Fibroblast of the aortic adventitia (primary cell): ENCODE measurements around the gene RPS26. TPM values are rescaled to one million over a fixed set of nuclear protein-coding genes. Genes with fewer than 3 reads are reported as not detected.
"Not testable (repeated sequence)": the region's sequence is repeated elsewhere in the genome, so short reads cannot be mapped to it uniquely, and the experiment has no call there.

ENCODE experiments used
- DNase-seq: peaks from one replicate; pipeline ENCODE4 v3.0.0-alpha.2; 2010; ENCODE audit warnings: low read depth
- H3K4me3 ChIP-seq: 2 replicates; pipeline ENCODE4 v1.5.1; 2011; ENCODE audit warnings: low read depth, mild to moderate bottlenecking, control low read depth, low read length, moderate library complexity
- total RNA-seq: library from RNA; depleted of rRNA; stranded (reverse); fragments of >200 nt; gene quantifications from 2 replicates; pipeline ENCODE4 v1.2.3, GENCODE V29; 2012; ENCODE audit warnings: low replicate concordance
- TF ChIP-seq, protein P1 (sequence below): IDR thresholded peaks from 2 replicates; pipeline ENCODE4 v1.5.1; 2011; ENCODE audit warnings: mild to moderate bottlenecking, low read length, control low read depth, inconsistent platforms; ENCODE audit not compliant: insufficient read depth

Gene RPS26
- total RNA-seq, 1 donor, result 893 TPM

DNA sequence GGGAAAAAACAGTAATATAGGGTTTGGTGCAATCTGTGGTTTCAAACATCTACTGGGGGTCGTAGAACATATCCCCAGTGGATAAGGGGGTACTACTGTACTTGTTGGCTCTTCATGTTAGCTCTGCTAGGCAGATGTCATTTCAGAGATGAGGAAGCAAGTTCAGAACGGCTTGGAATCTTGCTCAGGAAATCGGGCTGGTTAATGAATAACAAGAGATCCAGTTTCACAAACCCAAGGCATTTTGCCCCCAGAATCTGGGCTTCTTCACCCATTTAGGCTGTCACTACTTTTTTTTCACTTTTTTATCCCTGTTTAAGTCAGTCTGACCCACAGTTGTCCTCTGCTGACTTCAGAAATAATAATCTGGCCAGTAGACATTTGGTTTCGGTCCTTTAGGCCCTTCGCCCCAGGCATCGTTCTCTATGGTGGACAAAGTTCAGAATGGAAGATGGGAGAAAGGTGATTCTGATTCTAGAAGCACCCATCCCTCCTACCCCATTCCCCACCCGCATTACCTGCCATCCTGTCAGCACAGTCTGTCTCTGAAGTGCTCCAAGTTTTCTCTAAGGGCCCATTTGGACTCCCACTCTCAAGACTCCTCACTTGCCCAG, 40.1 kb upstream of the RPS26 start:
- no peak for DNase-seq
- no peak overlapping the region for H3K4me3 ChIP-seq
- TF ChIP-seq, protein P1, sequence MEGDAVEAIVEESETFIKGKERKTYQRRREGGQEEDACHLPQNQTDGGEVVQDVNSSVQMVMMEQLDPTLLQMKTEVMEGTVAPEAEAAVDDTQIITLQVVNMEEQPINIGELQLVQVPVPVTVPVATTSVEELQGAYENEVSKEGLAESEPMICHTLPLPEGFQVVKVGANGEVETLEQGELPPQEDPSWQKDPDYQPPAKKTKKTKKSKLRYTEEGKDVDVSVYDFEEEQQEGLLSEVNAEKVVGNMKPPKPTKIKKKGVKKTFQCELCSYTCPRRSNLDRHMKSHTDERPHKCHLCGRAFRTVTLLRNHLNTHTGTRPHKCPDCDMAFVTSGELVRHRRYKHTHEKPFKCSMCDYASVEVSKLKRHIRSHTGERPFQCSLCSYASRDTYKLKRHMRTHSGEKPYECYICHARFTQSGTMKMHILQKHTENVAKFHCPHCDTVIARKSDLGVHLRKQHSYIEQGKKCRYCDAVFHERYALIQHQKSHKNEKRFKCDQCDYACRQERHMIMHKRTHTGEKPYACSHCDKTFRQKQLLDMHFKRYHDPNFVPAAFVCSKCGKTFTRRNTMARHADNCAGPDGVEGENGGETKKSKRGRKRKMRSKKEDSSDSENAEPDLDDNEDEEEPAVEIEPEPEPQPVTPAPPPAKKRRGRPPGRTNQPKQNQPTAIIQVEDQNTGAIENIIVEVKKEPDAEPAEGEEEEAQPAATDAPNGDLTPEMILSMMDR, result no peak

DNA sequence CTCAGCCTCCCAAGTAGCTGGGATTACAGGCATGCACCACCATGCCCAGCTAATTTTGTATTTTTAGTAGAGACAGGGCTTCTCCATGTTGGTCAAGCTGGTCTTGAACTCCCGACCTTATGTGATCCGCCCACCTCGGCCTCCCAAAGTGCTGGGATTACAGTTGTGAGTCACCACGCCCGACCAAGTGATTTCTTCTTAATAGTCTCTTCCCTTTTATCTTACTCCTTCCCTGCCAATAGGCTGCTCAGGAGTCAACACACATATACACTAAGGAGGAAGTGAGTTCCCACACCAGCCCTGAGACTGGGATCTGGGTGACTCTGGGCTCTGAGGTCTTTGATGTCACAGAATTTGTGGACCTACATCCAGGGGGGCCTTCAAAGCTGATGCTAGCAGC, 38.3 kb upstream of the RPS26 start:
- not testable (repeated sequence) for DNase-seq, H3K4me3 ChIP-seq

DNA sequence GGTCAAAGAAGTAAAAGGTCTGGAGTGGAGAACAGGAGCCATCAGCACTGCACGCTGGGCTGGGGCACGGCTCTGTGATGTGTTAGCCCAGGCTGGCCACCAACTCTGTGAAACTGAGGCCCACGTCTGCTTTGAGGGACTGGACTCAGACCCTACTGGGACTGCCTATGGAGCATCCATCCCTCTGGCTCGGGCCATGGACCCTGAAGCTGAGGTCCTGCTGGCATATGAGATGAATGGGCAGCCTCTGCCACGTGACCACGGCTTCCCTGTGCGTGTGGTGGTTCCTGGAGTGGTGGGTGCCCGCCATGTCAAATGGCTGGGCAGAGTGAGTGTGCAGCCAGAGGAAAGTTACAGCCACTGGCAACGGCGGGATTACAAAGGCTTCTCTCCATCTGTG, 37.5 kb upstream of the RPS26 start:
- DNase-seq, result no peak
- TF ChIP-seq, protein P1, result no peak
- no peak overlapping the region for H3K4me3 ChIP-seq

DNA sequence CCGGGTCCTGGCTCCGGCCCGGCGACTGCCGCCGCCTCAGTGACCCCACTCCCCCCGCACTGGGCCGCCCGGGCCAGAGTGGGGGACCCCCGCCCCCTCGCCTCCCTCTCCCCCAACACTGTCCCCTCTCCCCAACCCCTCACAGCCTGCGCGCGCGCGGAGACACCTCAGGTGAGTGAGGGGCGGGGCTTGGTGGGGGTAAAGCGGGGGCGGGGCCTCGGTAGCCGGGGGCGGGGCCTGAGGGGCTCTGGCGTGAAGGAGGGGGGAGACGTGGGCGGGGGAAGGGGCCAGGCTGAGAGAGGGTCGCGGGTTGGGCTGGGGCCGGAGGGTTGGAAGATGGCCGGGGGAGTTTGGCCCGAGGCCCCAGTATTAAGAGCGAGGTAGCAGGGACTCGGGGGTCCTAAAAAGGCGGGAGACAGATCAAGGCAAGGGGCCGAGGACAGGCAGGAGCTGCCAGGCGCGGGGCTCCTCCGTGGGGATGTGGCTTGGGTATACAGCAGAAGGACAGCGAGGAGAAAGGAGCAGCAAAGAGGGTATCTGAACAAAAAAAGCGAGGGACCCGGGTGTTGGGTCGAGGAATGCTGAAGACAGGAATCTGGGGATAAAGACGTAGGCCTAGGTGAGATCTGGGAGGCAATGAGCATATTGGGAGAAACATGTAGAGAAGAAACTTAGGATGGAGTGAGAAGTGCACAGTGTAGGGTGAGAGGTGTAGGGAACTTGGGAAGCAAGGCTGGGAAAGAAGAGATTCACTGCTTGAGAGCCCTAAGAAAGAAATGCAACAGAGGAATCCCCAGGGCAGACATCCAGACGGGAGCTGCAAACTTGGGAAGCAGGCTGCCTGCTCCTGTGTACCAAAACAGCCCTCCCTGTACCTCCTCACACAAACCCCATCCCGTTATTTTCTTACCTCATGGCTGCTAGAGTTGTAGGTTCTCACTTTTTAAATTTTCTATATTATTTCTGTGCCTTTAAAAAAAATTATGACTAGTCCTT, 33.9 kb upstream of the RPS26 start:
- TF ChIP-seq, protein P1, result no peak
- peak; percentile 42 for DNase-seq

DNA sequence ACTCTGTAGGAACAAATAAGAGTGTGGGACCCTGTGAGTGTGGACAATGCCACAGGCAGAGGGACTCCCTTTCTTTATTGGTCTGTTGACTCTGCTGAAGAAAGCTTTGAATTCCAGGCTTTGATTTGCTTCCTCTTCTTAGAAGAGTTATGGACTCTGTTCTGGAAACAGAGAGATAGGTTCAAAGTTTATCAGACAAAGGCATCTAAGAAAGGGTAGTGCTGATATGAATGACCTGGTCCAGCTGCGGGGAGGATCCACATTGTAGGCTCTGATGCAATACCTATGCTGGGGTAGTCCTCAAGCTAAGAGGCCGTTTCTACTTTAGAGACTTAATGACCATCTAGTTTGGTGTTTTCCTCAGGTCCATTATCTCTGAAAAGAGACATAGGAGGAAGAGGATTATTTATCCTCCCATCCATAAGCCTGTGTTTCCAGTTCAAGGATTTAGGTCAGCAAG, 31.6 kb upstream of the RPS26 start:
- no peak for DNase-seq
- TF ChIP-seq, protein P1, result no peak
- H3K4me3 ChIP-seq, result no peak overlapping the region

More for the DNA sequence above, 33.9 kb upstream of the RPS26 start:
- H3K4me3 ChIP-seq, result peak overlapping the region; percentile 79

DNA sequence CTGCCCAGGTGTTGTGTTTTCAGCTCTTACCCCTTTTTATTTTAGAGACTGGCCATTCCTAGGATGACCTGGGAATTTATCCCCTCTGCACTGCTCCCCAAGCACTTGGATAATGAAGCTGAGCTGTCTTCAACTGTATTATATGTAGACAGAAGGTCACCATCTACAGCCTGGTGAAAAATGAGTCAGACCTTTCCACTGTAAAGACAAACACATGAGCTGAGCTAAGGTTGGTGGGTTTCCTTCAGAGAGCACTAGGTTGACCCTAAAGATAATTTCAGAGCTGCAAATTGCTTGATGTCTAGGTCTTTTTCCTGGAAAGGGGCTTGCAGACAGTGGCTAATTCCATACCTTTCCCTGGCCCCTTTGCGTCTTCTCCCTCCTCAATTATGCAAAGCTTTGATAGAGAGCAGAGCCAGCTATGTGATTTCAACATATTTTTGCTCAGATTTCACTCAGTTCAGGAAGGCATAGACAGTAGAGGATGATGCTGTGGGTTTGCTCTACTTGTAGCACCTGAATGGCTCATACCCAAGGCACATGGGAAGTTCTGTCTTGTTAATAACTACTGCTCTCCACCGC, 30.1 kb upstream of the RPS26 start:
- no peak overlapping the region for H3K4me3 ChIP-seq
- no peak for DNase-seq
- TF ChIP-seq, protein P1, result no peak

DNA sequence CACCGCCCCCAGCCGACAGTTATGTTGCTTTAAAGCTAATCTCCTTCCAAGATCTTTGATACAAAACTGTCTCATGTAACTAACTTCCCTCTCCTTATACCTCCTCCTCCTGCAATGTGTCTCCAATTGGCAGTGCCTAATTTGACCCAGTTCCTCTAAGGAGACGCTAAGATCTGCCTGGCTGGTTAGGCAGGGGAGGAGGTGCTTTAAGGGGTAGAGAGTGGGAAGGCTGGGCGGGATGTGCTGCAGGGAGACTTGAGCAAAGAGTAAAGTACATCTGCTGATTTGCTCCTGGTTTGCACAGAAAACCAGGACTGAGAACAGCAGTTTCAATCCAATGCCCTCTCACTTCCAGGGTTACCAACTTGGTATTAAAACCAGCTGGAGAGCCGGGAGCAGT, 28.2 kb upstream of the RPS26 start:
- no peak overlapping the region for H3K4me3 ChIP-seq

More for the DNA sequence above, 28.2 kb upstream of the RPS26 start:
- TF ChIP-seq, protein P1, result no peak
- DNase-seq, result no peak
